Measurements from ENCODE around the gene GNAS.

- TF ChIP-seq CTCF (IDR thresholded peaks at IDR 0.05): no peak
- TF ChIP-seq POLR2A (IDR thresholded peaks at IDR 0.05): no peak
- no peak for TF ChIP-seq EP300 (IDR thresholded peaks at IDR 0.05)
These were observed 59.5 kb downstream of the GNAS start for GRCh38 chr20:58911970-58912369.
